Duodenal mucosa (tissue), 2 donors: ENCODE measurements around the gene OAS1.

Source experiments
- H3K27ac ChIP-seq: one replicate; pipeline ENCODE4 v1.7.0; 2013; ENCODE audit warnings: low read depth, low read length
- H3K27me3 ChIP-seq, 2 donors: one replicate each; pipeline ENCODE4 v1.7.0; 2013; ENCODE audit warnings: low read length in 2 of 2, control low read depth in 1 of 2; ENCODE audit not compliant: insufficient read depth in 2 of 2, control insufficient read depth in 1 of 2
- H3K36me3 ChIP-seq, 2 donors: one replicate each; pipeline ENCODE4 v1.7.0; 2013; ENCODE audit warnings: low read length in 2 of 2, control low read depth in 1 of 2; ENCODE audit not compliant: insufficient read depth in 2 of 2, control insufficient read depth in 1 of 2
- H3K4me1 ChIP-seq, 2 donors: one replicate each; pipeline ENCODE4 v1.7.0; 2013; ENCODE audit warnings: low read length in 2 of 2, control low read depth in 1 of 2; ENCODE audit not compliant: insufficient read depth in 2 of 2, control insufficient read depth in 1 of 2
- H3K4me3 ChIP-seq, 2 donors: one replicate each; pipeline ENCODE4 v1.7.0; 2013; ENCODE audit warnings: low read length in 2 of 2, low read depth in 1 of 2
- H3K9ac ChIP-seq, 2 donors: one replicate each; pipeline ENCODE4 v1.7.0; 2013; ENCODE audit warnings: low read length in 2 of 2, low read depth in 1 of 2
- H3K9me3 ChIP-seq, 2 donors: one replicate each; pipeline ENCODE4 v1.7.0; 2013; ENCODE audit warnings: low read length in 2 of 2, control low read depth in 1 of 2; ENCODE audit not compliant: control insufficient read depth in 1 of 2

Gene OAS1

GRCh38 chr12:112906712-112907414, at the start of gene OAS1:
OAS1 (plus strand) TSS chr12:112906962; CDS start chr12:112907040, 78 bp downstream.
- H3K9ac ChIP-seq: peak within 1 kb of the TSS; percentile 54 to 84

DNA sequence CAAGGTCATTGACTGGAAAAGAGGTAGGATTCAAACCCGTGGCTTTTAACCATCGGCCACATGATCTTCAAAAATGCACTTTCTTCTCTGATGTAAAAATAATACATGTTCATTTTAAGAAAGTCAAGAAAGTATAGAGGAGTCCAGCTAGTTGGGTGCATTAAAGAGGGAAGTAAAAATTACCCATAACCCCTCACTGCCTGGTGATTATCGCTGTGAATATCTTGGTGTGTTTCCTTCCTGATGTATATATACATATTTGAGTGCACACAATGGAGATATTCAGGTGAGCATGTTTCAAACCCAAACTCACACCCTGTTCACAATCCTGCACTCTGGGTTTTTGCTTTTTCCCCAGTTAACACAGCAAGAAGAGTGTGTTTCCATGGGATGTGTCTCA, 47.5 kb upstream of the OAS1 start:
- Histone ChIP-seq H3K36me3 (no peaks in the 10 kb centered on the region), H3K27me3 (peaks cover 0 to 10% of the 10 kb centered on the region in 2 donors), H3K9me3 (no peaks in the 10 kb centered on the region), H3K4me1 (no peaks in the 10 kb centered on the region), H3K9ac (no peak overlapping the region), H3K27ac (no peak overlapping the region), H3K4me3 (no peak overlapping the region)

More at GRCh38 chr12:112906712-112907414, at the start of gene OAS1:
- H3K27ac ChIP-seq: peak within 1 kb of the TSS; percentile 53
- peaks cover 51 to 58% of the 10 kb centered on the region in 2 donors for H3K4me1 ChIP-seq
- peaks cover 0 to 17% of the 10 kb centered on the region in 2 donors for H3K36me3 ChIP-seq
- no peaks in the 10 kb centered on the region for H3K27me3 ChIP-seq
- peak within 1 kb of the TSS; percentile 82 to 98 for H3K4me3 ChIP-seq
- peaks cover 0 to 1% of the 10 kb centered on the region in 2 donors for H3K9me3 ChIP-seq

- H3K4me3 ChIP-seq: no peak overlapping the region
- no peaks in the 10 kb centered on the region for H3K36me3 ChIP-seq
- no peaks in the 10 kb centered on the region for H3K4me1 ChIP-seq
- no peaks in the 10 kb centered on the region for H3K9me3 ChIP-seq
- H3K9ac ChIP-seq: no peak overlapping the region
- peaks cover 0 to 10% of the 10 kb centered on the region in 2 donors for H3K27me3 ChIP-seq
- no peak overlapping the region for H3K27ac ChIP-seq
Measured at GRCh38 chr12:112860181-112860580, 46.6 kb upstream of the OAS1 start.

DNA sequence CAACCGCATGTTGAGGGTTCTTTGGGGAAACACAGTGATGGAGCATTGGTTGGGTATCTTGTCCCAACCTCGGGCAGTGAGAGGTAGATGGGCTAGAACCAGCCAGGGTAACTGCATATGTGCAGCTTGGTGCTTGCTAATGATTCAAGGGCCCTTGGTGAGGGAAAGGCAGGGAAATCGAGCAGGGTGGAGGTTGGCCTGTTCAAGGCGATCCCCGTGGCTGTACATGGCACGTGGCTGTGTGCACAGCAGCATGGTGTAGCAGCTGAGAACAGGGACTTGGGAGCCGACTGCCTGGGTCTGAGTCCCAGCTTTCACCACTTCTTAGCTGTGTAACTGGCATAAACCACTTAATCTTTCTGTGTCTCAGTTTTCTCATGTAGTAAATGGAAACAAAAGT, 45.5 kb upstream of the OAS1 start:
- H3K4me3 ChIP-seq: no peak overlapping the region
- no peak overlapping the region for H3K9ac ChIP-seq
- H3K27ac ChIP-seq: no peak overlapping the region
- peaks cover 0 to 9% of the 10 kb centered on the region in 2 donors for H3K27me3 ChIP-seq
- H3K9me3 ChIP-seq: no peaks in the 10 kb centered on the region
- no peaks in the 10 kb centered on the region for H3K36me3 ChIP-seq
- H3K4me1 ChIP-seq: no peaks in the 10 kb centered on the region

DNA sequence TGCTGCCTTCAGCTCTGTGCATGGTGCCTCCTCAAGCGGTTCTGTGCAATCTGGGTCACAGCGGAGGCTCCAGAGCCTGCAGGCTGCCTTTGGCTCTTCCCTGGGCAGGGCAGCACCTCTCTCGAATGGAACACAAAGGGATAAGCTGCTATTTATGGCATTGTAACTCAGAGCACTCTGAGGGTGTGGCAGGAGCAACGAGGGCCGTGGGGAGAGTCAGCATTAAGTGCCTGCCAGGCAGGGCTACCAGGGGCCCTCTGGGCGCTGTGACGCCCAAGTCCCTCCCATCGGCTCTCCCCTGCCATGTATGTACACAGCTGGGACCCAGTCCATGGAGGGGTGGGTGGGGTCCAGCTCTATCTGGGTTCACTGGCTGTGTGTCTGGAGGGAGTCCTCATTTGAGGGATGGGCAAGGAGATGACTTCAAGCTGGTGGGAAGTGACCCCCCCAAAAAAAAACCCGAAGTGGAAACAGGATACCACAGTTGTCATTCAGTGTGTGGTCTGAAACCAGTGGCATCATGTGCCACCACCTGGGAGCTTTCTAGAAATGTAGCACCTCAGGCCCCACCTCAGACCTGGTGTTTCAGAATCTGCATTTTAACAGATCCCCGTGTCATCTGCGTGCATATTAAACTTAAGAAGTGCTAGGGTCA, 44.0 kb upstream of the OAS1 start:
- H3K9ac ChIP-seq: no peak overlapping the region
- no peaks in the 10 kb centered on the region for H3K4me1 ChIP-seq
- H3K27me3 ChIP-seq: peaks cover 0 to 9% of the 10 kb centered on the region in 2 donors

DNA sequence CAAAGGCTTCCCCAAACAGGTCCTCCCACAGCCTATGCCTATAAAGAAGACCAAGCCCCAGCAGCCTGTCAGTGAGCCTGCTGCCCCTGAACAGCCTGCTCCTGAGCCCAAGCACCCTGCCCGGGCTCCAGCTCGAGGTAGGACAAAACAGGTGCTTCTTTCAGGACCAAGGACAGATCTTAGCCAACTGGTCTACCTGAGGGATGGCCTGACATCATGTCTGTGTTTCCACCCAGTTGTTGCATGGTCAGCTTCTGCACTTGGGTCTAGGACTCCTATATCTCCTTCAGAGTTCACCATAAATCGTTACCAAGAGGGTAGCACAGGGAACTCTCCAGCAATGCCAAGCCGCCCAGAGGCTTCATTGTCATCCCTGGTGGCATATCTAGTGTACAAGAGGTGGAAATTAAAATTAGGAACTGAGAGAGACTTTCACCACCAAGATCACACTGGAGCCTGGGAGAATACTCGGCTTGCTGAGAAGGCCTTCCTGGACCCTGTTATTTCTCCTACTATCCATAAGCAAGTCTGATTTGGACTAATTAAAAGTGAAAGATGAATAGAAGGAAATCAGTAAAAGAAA, 38.2 kb upstream of the OAS1 start:
- peaks cover 7 to 12% of the 10 kb centered on the region in 2 donors for H3K27me3 ChIP-seq
- no peak overlapping the region for H3K4me3 ChIP-seq
- H3K27ac ChIP-seq: no peak overlapping the region

More for the DNA sequence above, 44.0 kb upstream of the OAS1 start:
- Histone ChIP-seq H3K9me3 (no peaks in the 10 kb centered on the region), H3K4me3 (no peak overlapping the region), H3K27ac (no peak overlapping the region), H3K36me3 (no peaks in the 10 kb centered on the region)

GRCh38 chr12:112869091-112869490, 37.7 kb upstream of the OAS1 start:
- H3K4me3 ChIP-seq: no peak overlapping the region
- peaks cover 9 to 12% of the 10 kb centered on the region in 2 donors for H3K27me3 ChIP-seq
- no peaks in the 10 kb centered on the region for H3K36me3 ChIP-seq
- no peak overlapping the region for H3K27ac ChIP-seq
- no peaks in the 10 kb centered on the region for H3K4me1 ChIP-seq
- H3K9me3 ChIP-seq: no peaks in the 10 kb centered on the region
- H3K9ac ChIP-seq: no peak overlapping the region

More for the DNA sequence above, 38.2 kb upstream of the OAS1 start:
- Histone ChIP-seq H3K9ac (no peak overlapping the region), H3K4me1 (no peaks in the 10 kb centered on the region), H3K9me3 (no peaks in the 10 kb centered on the region), H3K36me3 (no peaks in the 10 kb centered on the region)

DNA sequence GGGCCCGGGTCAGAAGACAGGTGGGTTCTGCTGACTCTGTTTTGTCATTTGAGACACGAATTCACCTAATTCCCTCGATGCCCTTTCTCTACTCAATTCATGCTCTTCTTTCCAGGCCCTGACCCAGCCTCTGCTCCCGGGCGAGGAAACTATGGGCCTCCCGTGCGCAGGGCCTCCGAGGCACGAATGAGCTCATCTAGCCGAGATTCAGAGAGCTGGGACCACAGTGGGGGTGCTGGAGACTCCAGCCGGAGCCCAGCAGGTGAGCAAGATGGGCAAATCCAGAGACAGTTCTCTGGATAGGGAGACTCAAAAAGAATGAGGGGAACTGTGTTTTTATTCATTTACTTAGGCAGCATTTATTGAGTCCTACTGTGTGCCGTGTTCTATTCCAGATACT, 37.0 kb upstream of the OAS1 start:
- Histone ChIP-seq H3K9ac (no peak overlapping the region), H3K36me3 (no peaks in the 10 kb centered on the region), H3K4me3 (no peak overlapping the region), H3K9me3 (no peaks in the 10 kb centered on the region), H3K27me3 (peaks cover 9 to 12% of the 10 kb centered on the region in 2 donors), H3K4me1 (no peaks in the 10 kb centered on the region), H3K27ac (no peak overlapping the region)

DNA sequence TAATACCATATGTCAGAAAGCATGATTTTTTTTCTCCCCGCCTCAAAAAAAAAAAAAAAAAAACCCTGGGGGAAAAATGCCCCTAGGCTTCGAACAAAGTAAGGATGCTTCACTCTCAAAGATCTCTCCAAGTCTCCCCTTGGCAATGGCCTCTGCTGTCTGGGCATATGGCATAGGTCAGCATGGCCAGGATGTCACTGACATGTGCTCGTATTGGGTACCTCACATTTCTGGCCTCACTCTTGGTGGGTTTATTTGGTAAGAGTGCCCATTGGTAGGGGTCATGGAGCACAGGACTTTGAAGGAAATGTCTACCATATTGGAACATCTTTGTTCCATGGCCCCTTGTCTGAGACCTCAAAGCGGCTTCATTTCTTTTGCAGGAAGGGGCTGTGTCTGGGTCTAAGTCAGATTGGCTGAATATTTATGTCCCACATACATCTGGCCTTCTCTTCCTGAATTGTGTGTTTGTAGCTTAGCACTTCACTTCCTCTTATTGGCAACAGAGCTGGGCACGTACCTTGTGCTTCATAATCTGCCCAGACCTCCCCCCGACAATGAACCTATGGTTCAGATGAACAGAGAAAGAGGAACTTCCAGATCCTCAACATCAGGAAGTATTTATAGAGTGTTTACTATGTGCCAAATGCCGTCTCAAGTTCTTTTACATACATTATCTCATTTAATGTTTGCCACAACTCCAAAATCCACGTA, 36.3 kb upstream of the OAS1 start:
- Histone ChIP-seq H3K9ac (no peak overlapping the region), H3K4me3 (no peak overlapping the region), H3K27me3 (peaks cover 9 to 12% of the 10 kb centered on the region in 2 donors), H3K9me3 (no peaks in the 10 kb centered on the region), H3K36me3 (no peaks in the 10 kb centered on the region), H3K4me1 (no peaks in the 10 kb centered on the region), H3K27ac (no peak overlapping the region)

DNA sequence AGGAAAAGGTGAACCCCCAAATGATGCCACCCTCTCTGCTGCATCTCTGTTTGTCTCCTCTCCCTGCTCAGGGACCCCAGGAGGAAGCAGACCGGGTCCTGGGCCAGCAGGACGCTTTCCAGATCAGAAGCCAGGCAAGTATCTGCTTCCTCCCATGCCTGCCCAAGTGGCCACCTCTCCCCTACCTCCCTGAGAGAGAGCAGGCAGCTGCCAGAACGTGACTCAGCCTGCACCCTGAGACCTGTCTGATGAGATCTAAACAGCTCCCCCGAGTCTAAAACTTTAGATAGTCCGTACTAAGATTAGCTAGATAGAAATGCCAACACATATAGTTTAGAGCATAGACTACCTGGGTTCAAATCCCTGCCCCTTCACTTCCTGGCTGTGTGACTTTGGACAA, 31.2 kb upstream of the OAS1 start:
- Histone ChIP-seq H3K36me3 (no peaks in the 10 kb centered on the region), H3K27ac (no peak overlapping the region), H3K9me3 (no peaks in the 10 kb centered on the region), H3K4me1 (no peaks in the 10 kb centered on the region), H3K9ac (no peak overlapping the region), H3K27me3 (peaks cover 9 to 35% of the 10 kb centered on the region in 2 donors), H3K4me3 (no peak overlapping the region)
